Stimulated activated naive CD8-positive, alpha-beta T cell treated with anti-CD3 and anti-CD28 coated beads, Interleukin-15, amount 100 ng/mL, for 72 hours (primary cell): ENCODE measurements around the gene KBTBD7.

Experiments
- ATAC-seq: fragments of 150-1000 bp; cut with Tn5 transposase; 2 replicates; pipeline ENCODE4 v1.10.0; 2021; ENCODE audit warnings: mild to moderate bottlenecking, moderate library complexity
- DNase-seq, 2 donors: peaks; one replicate each; pipeline ENCODE4 v3.0.0; 2021 to 2022
- H3K27ac Mint-ChIP-seq, 2 donors: one replicate each; pipeline ENCODE4 v1.8.0; 2022; ENCODE audit warnings: mild to moderate bottlenecking in 2 of 2, mixed read lengths in 2 of 2, moderate library complexity in 2 of 2
- H3K27me3 Mint-ChIP-seq: one replicate; pipeline ENCODE4 v1.8.0; 2022; ENCODE audit warnings: mixed read lengths
- H3K4me1 Mint-ChIP-seq: one replicate; pipeline ENCODE4 v1.8.0; 2022; ENCODE audit warnings: mild to moderate bottlenecking, mixed read lengths
- H3K4me3 Mint-ChIP-seq, 2 donors: one replicate each; pipeline ENCODE4 v1.8.0; 2022; ENCODE audit warnings: mild to moderate bottlenecking in 2 of 2, mixed read lengths in 2 of 2, moderate library complexity in 1 of 2
- H3K9me3 Mint-ChIP-seq, 2 donors: one replicate each; pipeline ENCODE4 v1.8.0; 2022; ENCODE audit warnings: mixed read lengths in 2 of 2

Gene KBTBD7, protein sequence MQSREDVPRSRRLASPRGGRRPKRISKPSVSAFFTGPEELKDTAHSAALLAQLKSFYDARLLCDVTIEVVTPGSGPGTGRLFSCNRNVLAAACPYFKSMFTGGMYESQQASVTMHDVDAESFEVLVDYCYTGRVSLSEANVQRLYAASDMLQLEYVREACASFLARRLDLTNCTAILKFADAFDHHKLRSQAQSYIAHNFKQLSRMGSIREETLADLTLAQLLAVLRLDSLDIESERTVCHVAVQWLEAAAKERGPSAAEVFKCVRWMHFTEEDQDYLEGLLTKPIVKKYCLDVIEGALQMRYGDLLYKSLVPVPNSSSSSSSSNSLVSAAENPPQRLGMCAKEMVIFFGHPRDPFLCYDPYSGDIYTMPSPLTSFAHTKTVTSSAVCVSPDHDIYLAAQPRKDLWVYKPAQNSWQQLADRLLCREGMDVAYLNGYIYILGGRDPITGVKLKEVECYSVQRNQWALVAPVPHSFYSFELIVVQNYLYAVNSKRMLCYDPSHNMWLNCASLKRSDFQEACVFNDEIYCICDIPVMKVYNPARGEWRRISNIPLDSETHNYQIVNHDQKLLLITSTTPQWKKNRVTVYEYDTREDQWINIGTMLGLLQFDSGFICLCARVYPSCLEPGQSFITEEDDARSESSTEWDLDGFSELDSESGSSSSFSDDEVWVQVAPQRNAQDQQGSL

GRCh38 chr13:41193919-41194824, at the start of gene KBTBD7:
KBTBD7 (minus strand) TSS chr13:41194569; CDS start chr13:41194257, 312 bp downstream.
- DNase-seq, result peak; percentile 95 to 97
- H3K4me1 Mint-ChIP-seq, result peaks cover 45% of the 10 kb centered on the region
- no peaks in the 10 kb centered on the region for H3K27me3 Mint-ChIP-seq
- ATAC-seq, result peak; percentile 97
- H3K9me3 Mint-ChIP-seq, result no peaks in the 10 kb centered on the region
- peak within 1 kb of the TSS; percentile 92 to 94 for H3K4me3 Mint-ChIP-seq
- H3K27ac Mint-ChIP-seq, result peak within 1 kb of the TSS; percentile 98 to 99

DNA sequence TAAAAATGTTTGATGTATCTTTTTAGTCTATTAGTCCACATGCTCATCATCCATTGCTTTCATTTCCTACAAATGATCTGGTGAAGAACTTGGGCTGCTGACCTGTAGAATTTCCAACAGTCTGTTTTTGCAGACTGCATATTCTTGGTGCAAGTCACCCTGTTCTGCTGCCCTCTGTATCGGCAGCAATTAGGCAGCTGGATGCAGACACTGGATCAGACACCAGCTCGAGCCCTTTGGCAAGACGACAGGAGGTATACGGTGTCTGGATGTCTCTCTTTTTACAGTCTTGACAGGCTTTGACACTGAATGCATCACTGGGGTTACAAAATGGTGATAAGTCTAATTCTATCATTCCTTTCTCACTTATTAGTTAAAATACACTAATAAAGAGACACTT, 47.3 kb upstream of the KBTBD7 start:
- Mint-ChIP-seq H3K9me3 (no peaks in the 10 kb centered on the region), H3K4me1 (no peaks in the 10 kb centered on the region), H3K27me3 (no peaks in the 10 kb centered on the region), H3K4me3 (no peak overlapping the region), H3K27ac (no peak overlapping the region)
- ATAC-seq (no peak), DNase-seq (no peak)

- no peak for ATAC-seq
- H3K9me3 Mint-ChIP-seq, result no peaks in the 10 kb centered on the region
- H3K27me3 Mint-ChIP-seq, result no peaks in the 10 kb centered on the region
- DNase-seq, result no peak
- H3K4me3 Mint-ChIP-seq, result no peak overlapping the region
- no peak overlapping the region for H3K27ac Mint-ChIP-seq
- peaks cover 17% of the 10 kb centered on the region for H3K4me1 Mint-ChIP-seq
Observed at GRCh38 chr13:41236369-41236768, 42.0 kb upstream of the KBTBD7 start.

- ATAC-seq, result no peak
- H3K27ac Mint-ChIP-seq, result peak overlapping the region in 1 of 2 donors; percentile 69
- H3K9me3 Mint-ChIP-seq, result no peaks in the 10 kb centered on the region
- peaks cover 17% of the 10 kb centered on the region for H3K4me1 Mint-ChIP-seq
- no peak overlapping the region for H3K4me3 Mint-ChIP-seq
- no peak for DNase-seq
- no peaks in the 10 kb centered on the region for H3K27me3 Mint-ChIP-seq
Observed at GRCh38 chr13:41232578-41233480, 38.5 kb upstream of the KBTBD7 start.

- Mint-ChIP-seq H3K4me3 (no peak overlapping the region), H3K9me3 (no peaks in the 10 kb centered on the region), H3K27ac (peak overlapping the region in 1 of 2 donors; percentile 86), H3K4me1 (peaks cover 17% of the 10 kb centered on the region), H3K27me3 (no peaks in the 10 kb centered on the region)
- DNase-seq (no peak), ATAC-seq (no peak)
Observed at GRCh38 chr13:41231786-41232185, 37.4 kb upstream of the KBTBD7 start.

DNA sequence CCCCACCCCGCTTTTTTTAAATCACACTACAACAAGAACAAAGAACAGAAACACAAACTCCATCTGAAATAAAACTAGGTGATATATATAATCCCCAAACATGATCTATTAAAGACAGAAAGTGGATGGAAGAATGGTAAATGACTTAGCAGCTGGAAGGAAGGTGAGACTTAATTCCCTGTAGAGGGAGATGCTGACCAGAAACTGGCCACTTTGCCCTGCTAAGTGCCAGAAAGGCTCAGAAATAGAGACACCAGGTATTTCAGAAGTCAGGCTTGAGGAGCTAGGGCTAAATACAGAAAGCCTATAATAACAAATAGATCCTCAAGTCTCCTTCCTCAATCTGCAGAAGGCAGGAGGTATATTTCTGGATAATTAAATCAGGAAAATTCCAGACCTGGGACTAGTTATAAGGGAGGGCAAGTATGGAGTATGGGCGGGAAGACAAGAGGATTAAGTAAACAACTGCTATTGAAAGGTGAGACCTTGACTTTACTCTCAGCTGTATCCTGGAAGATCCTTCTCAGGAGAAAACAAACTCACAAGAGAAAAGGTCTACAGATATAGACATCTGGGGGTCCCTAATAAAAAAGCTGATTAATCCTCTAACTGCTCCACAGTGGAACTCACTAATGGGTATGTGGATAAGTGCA, 36.8 kb upstream of the KBTBD7 start:
- ATAC-seq, result no peak
- DNase-seq, result no peak
- Mint-ChIP-seq H3K4me1 (peaks cover 17% of the 10 kb centered on the region), H3K27ac (no peak overlapping the region), H3K9me3 (no peaks in the 10 kb centered on the region), H3K27me3 (no peaks in the 10 kb centered on the region), H3K4me3 (no peak overlapping the region)

GRCh38 chr13:41229356-41229755, 35.0 kb upstream of the KBTBD7 start:
- peaks cover 17% of the 10 kb centered on the region for H3K4me1 Mint-ChIP-seq
- no peak for ATAC-seq
- H3K4me3 Mint-ChIP-seq, result no peak overlapping the region
- no peaks in the 10 kb centered on the region for H3K9me3 Mint-ChIP-seq
- no peak overlapping the region for H3K27ac Mint-ChIP-seq
- H3K27me3 Mint-ChIP-seq, result no peaks in the 10 kb centered on the region
- DNase-seq, result no peak

- Mint-ChIP-seq H3K4me3 (no peak overlapping the region), H3K27ac (peak overlapping the region in 1 of 2 donors; percentile 13), H3K4me1 (peaks cover 3% of the 10 kb centered on the region), H3K9me3 (no peaks in the 10 kb centered on the region), H3K27me3 (no peaks in the 10 kb centered on the region)
- DNase-seq (no peak), ATAC-seq (no peak)
Observed at GRCh38 chr13:41224113-41225110, 30.0 kb upstream of the KBTBD7 start.

- ATAC-seq (peak; percentile 86), DNase-seq (peak; percentile 54 to 56)
- Mint-ChIP-seq H3K27me3 (no peaks in the 10 kb centered on the region), H3K27ac (no peak overlapping the region), H3K4me3 (no peak overlapping the region), H3K9me3 (no peaks in the 10 kb centered on the region), H3K4me1 (peaks cover 7% of the 10 kb centered on the region)
Observed at GRCh38 chr13:41222259-41222852, 28.0 kb upstream of the KBTBD7 start.

DNA sequence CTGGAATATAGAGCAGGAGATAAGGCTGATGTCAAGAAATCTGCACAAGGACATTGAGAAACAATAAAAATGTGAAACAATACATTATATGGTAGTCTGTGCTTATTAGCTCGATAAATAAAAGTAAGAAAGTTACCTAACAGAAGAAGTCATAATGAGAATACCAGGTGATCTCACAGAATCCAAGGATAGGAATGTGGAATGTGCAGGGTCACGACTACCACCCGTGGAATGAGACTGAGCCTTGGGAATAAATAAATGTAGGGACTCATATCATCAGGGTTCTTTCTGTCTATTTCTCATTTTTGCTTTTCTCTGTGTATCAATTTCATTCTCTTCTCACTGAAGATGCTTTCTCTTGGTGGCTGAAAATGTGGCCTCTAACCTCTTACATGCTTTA, 26.0 kb upstream of the KBTBD7 start:
- Mint-ChIP-seq H3K27me3 (no peaks in the 10 kb centered on the region), H3K4me3 (no peak overlapping the region), H3K4me1 (peaks cover 7% of the 10 kb centered on the region), H3K27ac (no peak overlapping the region), H3K9me3 (no peaks in the 10 kb centered on the region)
- no peak for ATAC-seq
- DNase-seq, result no peak

GRCh38 chr13:41216160-41216559, 21.8 kb upstream of the KBTBD7 start:
- no peaks in the 10 kb centered on the region for H3K27me3 Mint-ChIP-seq
- H3K4me3 Mint-ChIP-seq, result no peak overlapping the region
- peaks cover 7% of the 10 kb centered on the region for H3K4me1 Mint-ChIP-seq
- peaks cover 12 to 13% of the 10 kb centered on the region in 2 donors for H3K9me3 Mint-ChIP-seq
- no peak overlapping the region for H3K27ac Mint-ChIP-seq
- no peak for DNase-seq
- no peak for ATAC-seq

- Mint-ChIP-seq H3K9me3 (peaks cover 20 to 26% of the 10 kb centered on the region in 2 donors), H3K4me1 (no peaks in the 10 kb centered on the region), H3K27ac (no peak overlapping the region), H3K4me3 (no peak overlapping the region), H3K27me3 (no peaks in the 10 kb centered on the region)
- DNase-seq, result no peak
- no peak for ATAC-seq
Observed at GRCh38 chr13:41213919-41214318, 19.6 kb upstream of the KBTBD7 start.

DNA sequence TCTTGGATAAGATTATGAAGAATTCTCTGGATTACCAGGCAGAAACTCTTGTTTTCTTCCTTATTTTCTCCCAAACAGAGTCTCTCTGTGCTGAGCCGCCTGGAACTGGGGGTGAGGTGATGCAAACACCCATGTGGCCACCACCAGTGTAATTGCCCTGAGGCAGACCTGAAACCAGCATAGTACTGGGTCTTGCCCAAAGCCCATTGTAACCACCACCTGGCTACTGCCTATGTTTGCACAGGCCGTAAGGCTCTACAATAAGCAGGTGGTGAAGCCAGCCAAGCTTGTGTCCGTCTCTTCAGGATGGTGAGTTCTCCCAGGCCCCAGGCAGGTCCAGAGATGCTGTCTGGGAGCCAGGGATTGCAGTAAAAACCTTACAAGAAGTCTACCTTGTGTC, 18.9 kb upstream of the KBTBD7 start:
- Mint-ChIP-seq H3K27me3 (no peaks in the 10 kb centered on the region), H3K4me3 (no peak overlapping the region), H3K4me1 (no peaks in the 10 kb centered on the region), H3K9me3 (peaks cover 24 to 27% of the 10 kb centered on the region in 2 donors), H3K27ac (no peak overlapping the region)
- DNase-seq (no peak), ATAC-seq (no peak)
